Motor neuron (in vitro differentiated cells): ENCODE results near the gene SETD1B. TPM values are rescaled to one million over a fixed set of nuclear protein-coding genes. Genes with fewer than 3 reads are reported as not detected.
"Not testable (repeated sequence)": the region's sequence is repeated elsewhere in the genome, so short reads cannot be mapped to it uniquely, and the experiment has no call there.

Experiments used
- ATAC-seq, 8 experiments: fragments of 200-7000 bp; cut with Tn5 transposase; replicated peaks in 6 of 8; 2 replicates each; pipeline ENCODE4 v1.8.0; 2021; ENCODE audit warnings: mild to moderate bottlenecking in 8 of 8, moderate library complexity in 8 of 8
- H3K27ac ChIP-seq, 2 donors: fragments of 250-450 bp; sonication (Bioruptor Pico); 2 replicates each; pipeline ENCODE4 v1.9.0; 2021; ENCODE audit warnings: antibody characterized with exemption in 2 of 2, mild to moderate bottlenecking in 2 of 2, moderate library complexity in 1 of 2
- H3K4me1 ChIP-seq, 2 donors: fragments of 250-450 bp; sonication (Bioruptor Pico); replicated peaks in 1 of 2; 2 replicates each; pipeline ENCODE4 v1.6.1; 2021; ENCODE audit warnings: antibody characterized with exemption in 2 of 2, mild to moderate bottlenecking in 2 of 2, moderate library complexity in 1 of 2
- H3K4me3 ChIP-seq, 5 donors: fragments of 250-450 bp; sonication (Bioruptor Pico); 2 replicates each; pipeline ENCODE4 v1.9.0; 2021; ENCODE audit warnings: antibody characterized with exemption in 5 of 5, mild to moderate bottlenecking in 5 of 5, moderate library complexity in 4 of 5
- WGBS, 10 experiments: fragments of 450-650 bp; shearing (Covaris generic); methylation state at CpG; one replicate each; pipeline ENCODE4 v1.0.0; 2022; 5-methylcytosine and 5-hydroxymethylcytosine counted together
- in situ Hi-C, 9 experiments: fragments of 400-800 bp; cut with MboI; loops; one replicate each; pipeline ENCODE4 v1.15.0; 2021; ENCODE audit warnings: low sequenced_read_pairs in 9 of 9, low pct_unique_long_range_greater_than_20kb in 2 of 9; ENCODE audit not compliant: unreplicated experiment in 9 of 9
- total RNA-seq, 8 experiments: library from RNA; unstranded; fragments of 300-600 nt; gene quantifications; 2 replicates each; pipeline versions ENCODE4 v1.2.3 to v1.2.4, GENCODE V29; 2022

The SETD1B gene
- total RNA-seq, 8 experiments from 2014 or later: 3.1 to 16.2 (median 5.0) TPM

GRCh38 chr12:121781998-121782979 lies 21.5 kb upstream of the SETD1B start:
- WGBS, 10 experiments: 0 to 42% (median 27%) methylated on average over 2 to 6 of the region's 14 CpGs; no CpG with 5 or more reads in 3 of the 10 experiments
- H3K27ac ChIP-seq: no peak overlapping the region
- peaks cover 0 to 2% of the 10 kb centered on the region in 2 donors for H3K4me1 ChIP-seq
- ATAC-seq: peak; percentile 21 to 70 (median 36)
- in situ Hi-C loops: loop anchor here in 2 of 9 experiments (25.0 kb wide), 1 partner anchor 95 kb away; no protein-coding TSS in a partner anchor
- no peak overlapping the region for H3K4me3 ChIP-seq

GRCh38 chr12:121783766-121784165 lies 20.0 kb upstream of the SETD1B start:
- in situ Hi-C loops: loop anchor here in 2 of 9 experiments (25.0 kb wide), 1 partner anchor 96 kb away; no protein-coding TSS in a partner anchor
- Histone ChIP-seq H3K4me1 (peaks cover 0 to 2% of the 10 kb centered on the region in 2 donors), H3K27ac (no peak overlapping the region), H3K4me3 (no peak overlapping the region)
- 0 to 91% (median 57%) methylated on average over 2 to 6 of the region's 6 CpGs; no CpG with 5 or more reads in 2 of the 10 experiments for WGBS, 10 experiments
- peak in 1 of 8 experiments; percentile 2 for ATAC-seq

GRCh38 chr12:121784460-121784859 lies 19.3 kb upstream of the SETD1B start:
- WGBS, 10 experiments: 0 to 83% (median 70%) methylated on average over 1 to 4 of the region's 6 CpGs; no CpG with 5 or more reads in 1 of the 10 experiments

GRCh38 chr12:121786440-121786825 lies 17.4 kb upstream of the SETD1B start:
- peak in 3 of 8 experiments; percentile 26 to 28 (median 26) for ATAC-seq
- in situ Hi-C loops: loop anchor here in 2 of 9 experiments (25.0 kb wide), 1 partner anchor 99 kb away; no protein-coding TSS in a partner anchor
- no peak overlapping the region for H3K27ac ChIP-seq
- WGBS, 10 experiments: 0 to 92% (median 57%) methylated on average over 1 to 3 of the region's 6 CpGs; no CpG with 5 or more reads in 5 of the 10 experiments
- H3K4me1 ChIP-seq: peaks cover 0 to 2% of the 10 kb centered on the region in 2 donors
- no peak overlapping the region for H3K4me3 ChIP-seq

More at GRCh38 chr12:121784460-121784859, 19.3 kb upstream of the SETD1B start:
- Histone ChIP-seq H3K27ac (no peak overlapping the region), H3K4me1 (peaks cover 0 to 2% of the 10 kb centered on the region in 2 donors), H3K4me3 (no peak overlapping the region)
- in situ Hi-C loops: loop anchor here in 2 of 9 experiments (25.0 kb wide), 1 partner anchor 97 kb away; no protein-coding TSS in a partner anchor
- ATAC-seq: peak in 7 of 8 experiments; percentile 15 to 67 (median 48)

GRCh38 chr12:121787063-121788025 lies 16.5 kb upstream of the SETD1B start:
- Histone ChIP-seq H3K27ac (no peak overlapping the region), H3K4me1 (no peaks in the 10 kb centered on the region), H3K4me3 (no peak overlapping the region)
- in situ Hi-C loops: loop anchor here in 2 of 9 experiments (25.0 kb wide), 1 partner anchor 100 kb away; no protein-coding TSS in a partner anchor
- ATAC-seq: no peak
- WGBS, 10 experiments: 60 to 100% (median 88%) methylated on average over 1 to 11 of the region's 17 CpGs; no CpG with 5 or more reads in 3 of the 10 experiments

- peak in 1 of 8 experiments; percentile 4 for ATAC-seq
- in situ Hi-C loops: loop anchor here in 2 of 9 experiments (25.0 kb wide), 1 partner anchor 101 kb away; no protein-coding TSS in a partner anchor
- H3K27ac ChIP-seq: no peak overlapping the region
Observed at GRCh38 chr12:121788176-121788818, 15.5 kb upstream of the SETD1B start.

GRCh38 chr12:121789233-121789781 lies 14.5 kb upstream of the SETD1B start:
- in situ Hi-C loops: loop anchor here in 2 of 9 experiments (25.0 kb wide), 1 partner anchor 102 kb away; no protein-coding TSS in a partner anchor
- WGBS, 10 experiments: 67 to 100% (median 100%) methylated on average over 1 to 5 of the region's 13 CpGs; no CpG with 5 or more reads in 6 of the 10 experiments
- no peak for ATAC-seq
- Histone ChIP-seq H3K27ac (no peak overlapping the region), H3K4me1 (peaks cover 7 to 11% of the 10 kb centered on the region in 2 donors), H3K4me3 (no peak overlapping the region)

More at GRCh38 chr12:121788176-121788818, 15.5 kb upstream of the SETD1B start:
- Histone ChIP-seq H3K4me1 (peaks cover 4 to 7% of the 10 kb centered on the region in 2 donors), H3K4me3 (no peak overlapping the region)
- WGBS, 10 experiments: 20 to 80% methylated on average over 1 of the region's 7 CpGs; no CpG with 5 or more reads in 8 of the 10 experiments

- no peak for ATAC-seq
- 0 to 100% (median 87%) methylated on average over 1 to 7 of the region's 28 CpGs; no CpG with 5 or more reads in 1 of the 10 experiments for WGBS, 10 experiments
- Histone ChIP-seq H3K27ac (no peak overlapping the region), H3K4me3 (no peak overlapping the region), H3K4me1 (peaks cover 15 to 19% of the 10 kb centered on the region in 2 donors)
- in situ Hi-C loops: loop anchor here in 3 of 9 experiments (10.0 to 25.0 kb wide), 2 partner anchors 85 to 103 kb away; no protein-coding TSS in a partner anchor
Observed at GRCh38 chr12:121789800-121790728, 13.7 kb upstream of the SETD1B start.

GRCh38 chr12:121790785-121791184 lies 13.0 kb upstream of the SETD1B start:
- H3K4me3 ChIP-seq, ATAC-seq, H3K27ac ChIP-seq: not testable (repeated sequence)
- WGBS, 10 experiments: 60 to 100% (median 100%) methylated on average over 1 to 5 of the region's 8 CpGs; no CpG with 5 or more reads in 3 of the 10 experiments
- in situ Hi-C loops: loop anchor here in 3 of 9 experiments (10.0 to 25.0 kb wide), 2 partner anchors 86 to 103 kb away; no protein-coding TSS in a partner anchor
- H3K4me1 ChIP-seq: peaks cover 21 to 22% of the 10 kb centered on the region in 2 donors
